Left lung (tissue), 10 donors: Measurements from ENCODE around the gene DBET. TPM values are rescaled to one million over a fixed set of nuclear protein-coding genes. Genes with fewer than 3 reads are reported as not detected.
A peak's percentile ranks its signal among the peaks of the same experiment; 100 is the strongest.
"Not testable (repeated sequence)": the region's sequence is repeated elsewhere in the genome, so short reads cannot be mapped to it uniquely, and the experiment has no call there.

Experiments used
- ATAC-seq: fragments of 200-7000 bp; cut with Tn5 transposase; one replicate; pipeline ENCODE4 v1.9.1; 2020; ENCODE audit warnings: moderate library complexity
- DNase-seq, 4 donors: peaks; one replicate each; pipeline ENCODE4 v3.0.0-alpha.2; 2013 to 2020
- H3K27ac ChIP-seq, 2 donors: fragments of 200-600 bp; sonication (generic) in 1 of 2; one replicate each; pipeline versions ENCODE4 v1.5.0 to v1.8.0; 2020 to 2021
- H3K27me3 ChIP-seq, 2 donors: fragments of 200-600 bp; sonication (generic) in 1 of 2; one replicate each; pipeline versions ENCODE4 v1.5.0 to v1.8.0; 2020 to 2021
- H3K36me3 ChIP-seq, 2 donors: fragments of 200-600 bp; sonication (generic) in 1 of 2; one replicate each; pipeline versions ENCODE4 v1.5.0 to v1.8.0; 2020 to 2021
- H3K4me1 ChIP-seq, 2 donors: fragments of 200-600 bp; one replicate each; pipeline ENCODE4 v1.8.0; 2021
- H3K4me3 ChIP-seq, 2 donors: fragments of 200-600 bp; sonication (generic) in 1 of 2; one replicate each; pipeline versions ENCODE4 v1.5.0 to v1.8.0; 2020 to 2021; ENCODE audit warnings: mild to moderate bottlenecking in 1 of 2
- H3K9me3 ChIP-seq, 2 donors: fragments of 200-600 bp; sonication (generic) in 1 of 2; one replicate each; pipeline versions ENCODE4 v1.5.0 to v1.8.0; 2020 to 2021
- intact Hi-C, 2 donors: fragments of 100-400 bp; cut with DNase I; formaldehyde crosslinking; loops; one replicate each; pipeline versions ENCODE4 v1.11.2 to v1.14.2; 2022
- polyA plus RNA-seq, 6 donors: library from polyadenylated mRNA; unstranded; fragments of 120-200 nt; gene quantifications; one replicate each; pipeline ENCODE4 v1.2.1, GENCODE V29; 2013; ENCODE audit not compliant: insufficient read length in 6 of 6
- total RNA-seq, 2 donors: library from RNA; stranded (reverse); fragmentation: NEBNext Ultra II Directional; extraction: Animal tissue kit (Norgen Biotek cat#: 25700); gene quantifications; one replicate each; pipeline ENCODE4 v1.2.1, GENCODE V29; 2021
- TF ChIP-seq, protein P1 (sequence below), 2 donors: fragments of 200-600 bp; sonication (generic) in 1 of 2; IDR thresholded peaks; one replicate each; pipeline versions ENCODE4 v1.5.0 to v1.8.0; 2021; ENCODE audit warnings: antibody characterized with exemption in 2 of 2
- donor health status: DM: no; HTN: yes; CAD: no.
- donor health status: DM: no; HTN: no; CAD: no.

The DBET gene
- total and polyA plus RNA-seq, 8 donors: 0.10 to 0.12 TPM; not detected in 6

- no peak overlapping the region for H3K4me3 ChIP-seq
- no peak overlapping the region for H3K27ac ChIP-seq
- ATAC-seq (peak; percentile 62), DNase-seq (peak in 2 of 4 donors; percentile 51 to 82)
- TF ChIP-seq, protein P1, sequence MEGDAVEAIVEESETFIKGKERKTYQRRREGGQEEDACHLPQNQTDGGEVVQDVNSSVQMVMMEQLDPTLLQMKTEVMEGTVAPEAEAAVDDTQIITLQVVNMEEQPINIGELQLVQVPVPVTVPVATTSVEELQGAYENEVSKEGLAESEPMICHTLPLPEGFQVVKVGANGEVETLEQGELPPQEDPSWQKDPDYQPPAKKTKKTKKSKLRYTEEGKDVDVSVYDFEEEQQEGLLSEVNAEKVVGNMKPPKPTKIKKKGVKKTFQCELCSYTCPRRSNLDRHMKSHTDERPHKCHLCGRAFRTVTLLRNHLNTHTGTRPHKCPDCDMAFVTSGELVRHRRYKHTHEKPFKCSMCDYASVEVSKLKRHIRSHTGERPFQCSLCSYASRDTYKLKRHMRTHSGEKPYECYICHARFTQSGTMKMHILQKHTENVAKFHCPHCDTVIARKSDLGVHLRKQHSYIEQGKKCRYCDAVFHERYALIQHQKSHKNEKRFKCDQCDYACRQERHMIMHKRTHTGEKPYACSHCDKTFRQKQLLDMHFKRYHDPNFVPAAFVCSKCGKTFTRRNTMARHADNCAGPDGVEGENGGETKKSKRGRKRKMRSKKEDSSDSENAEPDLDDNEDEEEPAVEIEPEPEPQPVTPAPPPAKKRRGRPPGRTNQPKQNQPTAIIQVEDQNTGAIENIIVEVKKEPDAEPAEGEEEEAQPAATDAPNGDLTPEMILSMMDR (IDR thresholded peaks at IDR 0.05): no peak
- H3K4me1 ChIP-seq: no peaks in the 10 kb centered on the region
- intact Hi-C loops: no loop called here
- peaks cover 31 to 73% of the 10 kb centered on the region in 2 donors for H3K27me3 ChIP-seq
- H3K36me3 ChIP-seq: no peaks in the 10 kb centered on the region
- no peaks in the 10 kb centered on the region for H3K9me3 ChIP-seq
Measured at GRCh38 chr4:190020790-190021717, 43.2 kb upstream of the DBET start.

- DNase-seq, ATAC-seq, H3K4me1 ChIP-seq, intact Hi-C loops, H3K9me3 ChIP-seq, H3K4me3 ChIP-seq, H3K27ac ChIP-seq, H3K36me3 ChIP-seq: not testable (repeated sequence)
- peaks cover 24 to 64% of the 10 kb centered on the region in 2 donors for H3K27me3 ChIP-seq
Measured at GRCh38 chr4:190021973-190022372, 42.3 kb upstream of the DBET start.

DNA sequence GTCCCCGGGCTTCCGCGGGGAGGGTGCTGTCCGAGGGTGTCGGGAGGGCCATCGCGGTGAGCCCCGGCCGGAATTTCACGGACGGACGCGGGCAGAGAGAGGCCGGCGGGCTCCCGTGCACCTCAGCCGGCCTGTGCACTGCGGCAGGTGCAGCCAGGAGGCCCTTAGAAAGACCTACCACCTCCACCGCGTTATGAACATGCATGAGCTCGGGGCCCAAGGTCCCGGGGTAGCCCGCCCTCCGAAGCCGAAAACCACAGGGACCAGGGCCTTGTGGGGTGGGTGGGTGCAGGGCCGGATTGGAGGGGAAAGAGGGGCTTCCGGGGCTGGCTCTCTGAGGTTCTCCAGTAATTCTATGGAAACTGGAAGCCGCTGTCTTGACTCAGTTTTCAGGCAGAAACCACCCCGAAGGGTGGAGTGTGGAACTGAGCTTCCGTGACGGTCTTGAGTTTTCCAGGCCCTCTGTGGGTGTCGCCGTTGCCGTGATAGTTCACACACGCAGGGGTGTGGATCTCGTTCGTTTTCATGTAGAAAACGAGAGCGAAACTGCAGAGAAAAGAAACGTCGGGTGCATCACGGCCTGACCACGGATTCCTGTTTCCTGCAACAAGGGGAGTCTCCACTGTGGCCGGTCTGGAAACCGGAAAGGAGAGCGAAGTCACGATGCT is 41.6 kb upstream of the DBET start:
- H3K36me3 ChIP-seq, H3K4me1 ChIP-seq, intact Hi-C loops, H3K4me3 ChIP-seq, H3K27ac ChIP-seq, H3K9me3 ChIP-seq: not testable (repeated sequence)
- H3K27me3 ChIP-seq: peaks cover 16 to 56% of the 10 kb centered on the region in 2 donors
- ATAC-seq (peak; percentile 62), DNase-seq (peak in 1 of 4 donors; percentile 82)

- DNase-seq, intact Hi-C loops, H3K4me1 ChIP-seq, H3K4me3 ChIP-seq, H3K27ac ChIP-seq, H3K9me3 ChIP-seq, H3K36me3 ChIP-seq, ATAC-seq: not testable (repeated sequence)
- H3K27me3 ChIP-seq: peaks cover 0 to 13% of the 10 kb centered on the region in 2 donors
Measured at GRCh38 chr4:190027156-190027555, 37.1 kb upstream of the DBET start, which contains the start of gene FRG2. TSS of gene FRG2 (minus strand) at chr4:190027256. CDS start at chr4:190027204, 52 bp downstream.

DNA sequence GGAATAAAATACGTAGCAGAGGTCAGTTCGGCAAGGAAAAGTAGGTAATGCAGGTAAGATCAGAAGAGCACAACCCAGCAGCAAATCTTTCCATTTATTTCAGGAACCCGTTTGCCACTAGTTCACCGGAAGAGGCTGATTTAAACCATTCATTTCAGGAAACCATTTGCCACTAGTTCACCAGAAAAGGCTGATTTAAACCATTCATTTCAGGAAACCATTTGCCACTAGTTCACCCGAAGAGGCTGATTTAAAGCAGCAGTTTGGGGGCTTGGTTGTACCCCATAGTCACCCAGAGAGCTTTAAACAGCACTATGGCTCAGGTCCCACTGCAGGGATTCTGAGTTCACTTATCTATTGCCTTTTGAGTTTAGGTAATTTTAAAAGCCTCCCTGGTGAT is 33.0 kb upstream of the DBET start:
- ATAC-seq, H3K4me1 ChIP-seq, H3K9me3 ChIP-seq, H3K4me3 ChIP-seq, H3K36me3 ChIP-seq, intact Hi-C loops, H3K27ac ChIP-seq, DNase-seq: not testable (repeated sequence)
- peaks cover 4 to 23% of the 10 kb centered on the region in 2 donors for H3K27me3 ChIP-seq

DNA sequence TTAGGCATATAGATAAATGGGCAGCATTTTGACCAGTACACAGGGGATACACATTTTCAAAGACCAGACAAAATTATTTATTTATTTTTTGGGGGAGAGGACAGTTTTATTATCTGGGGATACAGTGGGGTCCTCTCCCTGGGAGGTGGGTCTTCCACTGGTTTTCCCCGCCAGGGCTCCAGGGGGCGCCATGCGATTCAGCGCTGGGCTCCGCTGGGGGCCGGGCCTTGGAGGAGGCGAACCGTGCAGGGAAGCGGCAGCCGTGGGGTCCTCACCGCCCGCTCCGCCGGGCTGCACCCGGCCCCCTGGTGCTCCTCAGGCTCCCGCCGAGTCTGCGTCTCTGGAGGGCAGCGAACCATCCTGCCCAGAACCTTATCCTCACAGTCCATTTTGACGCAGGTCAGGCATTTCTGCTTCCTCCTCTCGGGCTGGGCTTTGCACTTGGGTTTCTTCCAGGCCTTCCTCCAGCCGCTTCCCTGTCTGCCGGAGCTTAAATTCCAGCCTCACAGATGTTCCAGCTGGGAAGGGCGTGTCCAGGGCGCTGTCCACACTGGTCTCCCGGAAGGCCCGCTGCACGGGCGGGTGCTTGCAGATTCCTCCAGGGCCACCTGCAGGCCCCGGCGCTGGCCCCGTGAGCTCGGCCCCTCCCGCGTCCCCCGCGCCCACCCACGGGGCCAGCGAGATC is 26.5 kb upstream of the DBET start:
- H3K9me3 ChIP-seq, H3K4me3 ChIP-seq, H3K27ac ChIP-seq, DNase-seq, H3K4me1 ChIP-seq, ATAC-seq, H3K36me3 ChIP-seq, intact Hi-C loops: not testable (repeated sequence)
- H3K27me3 ChIP-seq: peaks cover 10 to 46% of the 10 kb centered on the region in 2 donors

DNA sequence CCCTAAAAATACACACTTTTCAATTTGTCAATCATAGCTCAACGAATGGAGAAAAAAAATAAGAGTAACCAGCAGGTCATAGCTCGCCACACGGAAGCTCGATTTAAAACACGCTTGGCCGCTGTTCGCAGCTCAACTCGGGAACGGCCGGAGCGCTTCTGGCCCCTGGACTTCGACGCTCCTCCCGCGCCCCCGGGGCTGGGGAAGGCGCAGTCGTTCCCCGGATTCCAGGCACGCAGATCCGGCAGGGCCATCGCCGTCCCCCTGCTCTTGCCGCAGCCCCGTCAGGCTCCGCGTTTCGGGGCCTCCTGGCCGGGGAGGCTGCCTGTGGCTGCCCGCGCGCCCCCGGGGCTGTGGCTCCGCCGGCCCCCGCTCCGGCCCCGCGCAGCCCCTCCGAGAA is 23.4 kb upstream of the DBET start:
- H3K4me1 ChIP-seq, H3K9me3 ChIP-seq, ATAC-seq, H3K36me3 ChIP-seq, H3K27ac ChIP-seq, intact Hi-C loops, H3K4me3 ChIP-seq: not testable (repeated sequence)
- H3K27me3 ChIP-seq: peaks cover 9 to 27% of the 10 kb centered on the region in 2 donors
- peak in 1 of 4 donors; percentile 65 for DNase-seq

DNA sequence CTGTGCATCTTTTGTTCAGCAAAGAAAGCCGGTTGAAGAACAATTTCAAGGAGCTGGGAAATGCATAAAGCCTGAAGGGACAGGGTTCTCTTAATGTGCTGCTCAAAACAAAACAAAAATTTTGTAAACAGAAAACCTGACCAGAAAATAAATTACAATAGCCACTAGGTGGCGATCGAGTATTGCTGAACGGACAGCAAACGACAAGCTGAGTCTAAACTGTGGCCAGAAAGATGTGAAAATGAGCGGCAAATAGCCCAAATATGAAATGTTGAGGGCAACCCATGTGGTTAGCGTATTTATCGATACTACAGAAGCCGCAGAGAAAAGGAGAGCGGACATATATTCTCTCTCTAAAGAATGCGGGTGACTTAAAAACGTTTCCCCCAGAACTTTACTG is 16.7 kb upstream of the DBET start:
- H3K9me3 ChIP-seq, H3K4me1 ChIP-seq, H3K27me3 ChIP-seq, H3K27ac ChIP-seq, DNase-seq, H3K36me3 ChIP-seq, intact Hi-C loops, H3K4me3 ChIP-seq, ATAC-seq: not testable (repeated sequence)

- H3K4me3 ChIP-seq, intact Hi-C loops, DNase-seq, H3K27me3 ChIP-seq, H3K9me3 ChIP-seq, ATAC-seq, H3K27ac ChIP-seq, H3K36me3 ChIP-seq, H3K4me1 ChIP-seq: not testable (repeated sequence)
Measured at GRCh38 chr4:190049378-190050239, 14.7 kb upstream of the DBET start.

DNA sequence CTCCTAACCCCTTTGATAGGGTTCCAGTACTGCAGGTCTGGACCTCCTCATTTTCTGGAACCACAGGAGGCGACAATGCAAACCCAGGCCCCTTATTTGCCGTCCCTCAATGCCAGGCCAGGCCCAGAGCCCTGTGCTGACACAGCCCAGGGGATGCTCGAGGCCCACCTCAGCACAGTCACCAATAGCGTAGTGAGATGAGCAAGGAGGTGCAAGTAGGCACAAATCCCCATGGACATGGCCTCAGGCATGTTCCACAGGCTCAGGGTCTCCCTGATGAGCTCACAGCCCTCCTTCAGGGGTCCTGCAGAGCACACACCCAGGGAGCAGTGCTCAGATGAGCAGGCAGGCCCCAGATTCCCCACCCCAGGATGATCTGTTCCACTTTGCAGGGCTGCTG is 5.3 kb upstream of the DBET start:
- ATAC-seq, H3K4me3 ChIP-seq, H3K4me1 ChIP-seq, H3K27me3 ChIP-seq, H3K9me3 ChIP-seq, H3K36me3 ChIP-seq, intact Hi-C loops, H3K27ac ChIP-seq: not testable (repeated sequence)
- peak in 1 of 4 donors; percentile 50 for DNase-seq

- H3K27me3 ChIP-seq: peaks cover 0 to 13% of the 10 kb centered on the region in 2 donors
- H3K36me3 ChIP-seq, H3K4me3 ChIP-seq, DNase-seq, H3K9me3 ChIP-seq, H3K4me1 ChIP-seq, intact Hi-C loops, ATAC-seq, H3K27ac ChIP-seq: not testable (repeated sequence)
Measured at GRCh38 chr4:190064805-190065204, 503 bp downstream of the DBET start.
